A549 (cell line): ENCODE measurements around the gene ABHD8. TPM values are rescaled to one million over a fixed set of nuclear protein-coding genes. Genes with fewer than 3 reads are reported as not detected.

Experiments used
- ATAC-seq, 2 experiments: fragments of 200-7000 bp in 1 of 2; fragments of >200 bp in 1 of 2; cut with Nextera tagmentation in 1 of 2; cut with Tn5 transposase in 1 of 2; 3 replicates each; pipeline versions ENCODE4 v1.8.0 to v1.9.1; 2018 to 2020; ENCODE audit warnings: mild to moderate bottlenecking in 1 of 2, moderate library complexity in 1 of 2
- CTCF ChIA-PET: fragments of 300-600 bp; sonication (Branson Sonifier 250); formaldehyde crosslinking; extraction: SDS; loops from one replicate; lab custom pipeline; 2021; ENCODE audit warnings: antibody characterized with exemption, inconsistent platforms; lab: Yijun Ruan, JAX
- POLR2A ChIA-PET: fragments of 350-600 bp; formaldehyde crosslinking; extraction: SDS; loops from one replicate; lab custom pipeline; 2021; ENCODE audit warnings: antibody characterized with exemption, inconsistent platforms; lab: Yijun Ruan, JAX
- DNase-seq, 2 experiments: peaks; one replicate each; pipeline versions ENCODE4 v3.0.0 to v3.0.0-alpha.2; 2011 to 2016; ENCODE audit warnings: low read depth in 1 of 2, low spot score in 1 of 2
- FAIRE-seq: peaks from 2 replicates; lab custom pipeline; 2011; peaks lifted over from hg19 to GRCh38; lab: Jason Lieb, UNC
- H3K27ac ChIP-seq, 2 experiments: fragments of >200 bp; sonication (Bioruptor Twin); formaldehyde crosslinking; 3 replicates each; pipeline ENCODE4 v1.5.1; 2016 to 2017
- H3K4me1 ChIP-seq: fragments of >200 bp; sonication (Bioruptor Twin); formaldehyde crosslinking; 3 replicates; pipeline ENCODE4 v1.6.1; 2016
- H3K4me2 ChIP-seq: fragments of >200 bp; sonication (Bioruptor Twin); formaldehyde crosslinking; 3 replicates; pipeline ENCODE4 v1.6.1; 2016
- H3K4me3 ChIP-seq: fragments of >200 bp; sonication (Bioruptor Twin); formaldehyde crosslinking; 3 replicates; pipeline ENCODE4 v1.5.1; 2016
- H3K9me3 ChIP-seq: fragments of >200 bp; sonication (Bioruptor Twin); formaldehyde crosslinking; 3 replicates; pipeline ENCODE4 v1.6.1; 2016
- ATOH8 ChIP-seq: fragments of 250-450 bp; sonication (Bioruptor Pico); IDR thresholded peaks from 2 replicates; pipeline ENCODE4 v1.5.0; 2020; ENCODE audit warnings: low read depth, mild to moderate bottlenecking, moderate library complexity
- BCL3 ChIP-seq: fragments of >200 bp; sonication (Bioruptor Twin); formaldehyde crosslinking; IDR thresholded peaks from 3 replicates; pipeline ENCODE4 v1.6.1; 2016
- CEBPB ChIP-seq, 2 experiments: fragments of >200 bp in 1 of 2; sonication (Bioruptor Twin) in 1 of 2; formaldehyde crosslinking in 1 of 2; IDR thresholded peaks; 2 replicates each; pipeline ENCODE4 v1.6.1; 2012 to 2016
- CTCF ChIP-seq: fragments of >200 bp; sonication (Bioruptor Twin); formaldehyde crosslinking; IDR thresholded peaks from 3 replicates; pipeline ENCODE4 v1.5.1; 2016
- FOSL2 ChIP-seq, 2 experiments: fragments of 450-650 bp in 1 of 2; fragments of >200 bp in 1 of 2; sonication (Bioruptor Twin) in 1 of 2; formaldehyde crosslinking; IDR thresholded peaks; 2 replicates each; pipeline versions ENCODE4 v1.5.0 to v1.6.1; 2016 to 2020; ENCODE audit warnings: mild to moderate bottlenecking in 1 of 2, moderate library complexity in 1 of 2
- HDAC2 ChIP-seq: fragments of 200-600 bp; sonication (generic); IDR thresholded peaks from 2 replicates; pipeline ENCODE4 v1.6.1; 2016
- HEYL ChIP-seq: fragments of 250-450 bp; sonication (Bioruptor Pico); IDR thresholded peaks from 2 replicates; pipeline ENCODE4 v1.8.0; 2021; ENCODE audit warnings: mild to moderate bottlenecking, moderate library complexity
- HOXB5 ChIP-seq: fragments of 250-450 bp; sonication (Bioruptor Pico); IDR thresholded peaks from 2 replicates; pipeline ENCODE4 v1.5.0; 2020; ENCODE audit warnings: mild to moderate bottlenecking, moderate library complexity
- JUN ChIP-seq, 2 experiments: fragments of >200 bp; sonication (Bioruptor Twin); formaldehyde crosslinking; IDR thresholded peaks; 2 replicates in 1 of 2; 3 replicates in 1 of 2; pipeline ENCODE4 v1.6.1; 2016 to 2017
- KDM1A ChIP-seq: fragments of 200-600 bp; sonication (generic); IDR thresholded peaks from 2 replicates; pipeline ENCODE4 v1.6.1; 2016; ENCODE audit warnings: low read depth, mild to moderate bottlenecking
- KDM5A ChIP-seq: fragments of 200-600 bp; sonication (generic); IDR thresholded peaks from 2 replicates; pipeline ENCODE4 v1.6.1; 2016; ENCODE audit warnings: antibody characterized with exemption, mild to moderate bottlenecking
- MAX ChIP-seq: IDR thresholded peaks from 2 replicates; pipeline ENCODE4 v1.6.1; 2012
- NPAS2 ChIP-seq: fragments of 250-450 bp; sonication (Bioruptor Pico); IDR thresholded peaks from 2 replicates; pipeline ENCODE4 v1.8.0; 2022; ENCODE audit warnings: mild to moderate bottlenecking, moderate library complexity, borderline replicate concordance
- PHF8 ChIP-seq: fragments of 200-600 bp; sonication (generic); IDR thresholded peaks from 2 replicates; pipeline ENCODE4 v1.6.1; 2016; ENCODE audit warnings: low read depth, mild to moderate bottlenecking, antibody characterized with exemption, moderate library complexity, borderline replicate concordance
- RFX5 ChIP-seq: fragments of 450-650 bp; IDR thresholded peaks from 2 replicates; pipeline ENCODE4 v1.7.1; 2014; ENCODE audit warnings: antibody characterized with exemption, mild to moderate bottlenecking, moderate library complexity
- TFCP2L1 ChIP-seq: fragments of 250-450 bp; sonication (Bioruptor Pico); IDR thresholded peaks from 2 replicates; pipeline ENCODE4 v1.5.0; 2021; ENCODE audit warnings: mild to moderate bottlenecking
- ZFP36 ChIP-seq: fragments of 450-650 bp; IDR thresholded peaks from 2 replicates; pipeline ENCODE4 v1.6.1; 2014; ENCODE audit warnings: borderline replicate concordance; ENCODE audit not compliant: partially characterized antibody
- ZSCAN20 ChIP-seq: fragments of 250-450 bp; sonication (Bioruptor Pico); IDR thresholded peaks from 2 replicates; pipeline ENCODE4 v1.8.0; 2022; ENCODE audit warnings: mild to moderate bottlenecking, moderate library complexity
- WGBS: methylation state at CpG from one replicate; pipeline ENCODE4 v1.1.6; 2017; ENCODE audit errors: missing lambda C conversion rate; 5-methylcytosine and 5-hydroxymethylcytosine counted together
- polyA plus RNA-seq, 4 experiments: library from polyadenylated mRNA; depleted of rRNA in 3 of 4; stranded (reverse); fragments of >200 nt; fragmentation: RNase III in 1 of 4; extraction: RNeasy Plus Mini Kit Qiagen cat#74134 plus additional on column Dnase treatment in 1 of 4; gene quantifications; 2 replicates in 3 of 4; 3 replicates in 1 of 4; pipeline ENCODE4 v1.2.3, GENCODE V29; 2011 to 2017
- TF ChIP-seq, protein P1 (sequence below): fragments of 250-450 bp; sonication (Bioruptor Pico); IDR thresholded peaks from 2 replicates; pipeline ENCODE4 v1.5.0; 2021; ENCODE audit warnings: mild to moderate bottlenecking, moderate library complexity, borderline replicate concordance
- TF ChIP-seq, protein P2 (sequence below): IDR thresholded peaks from 2 replicates; pipeline ENCODE4 v1.6.1; 2012

ABHD8 gene
- polyA plus RNA-seq, 2 of the 4 experiments (the other 2 are of a cell fraction): 2.3 to 4.2 TPM

GRCh38 chr19:17311455-17312188, 8.4 kb upstream of the ABHD8 start:
- 21% methylated on average over 8 of the region's 11 CpGs for WGBS
- TF ChIP-seq JUN (IDR thresholded peaks at IDR 0.05): peak in 1 of 2 experiments; percentile 30; a peak in 1 of 5 replicates
- TF ChIP-seq, protein P1, sequence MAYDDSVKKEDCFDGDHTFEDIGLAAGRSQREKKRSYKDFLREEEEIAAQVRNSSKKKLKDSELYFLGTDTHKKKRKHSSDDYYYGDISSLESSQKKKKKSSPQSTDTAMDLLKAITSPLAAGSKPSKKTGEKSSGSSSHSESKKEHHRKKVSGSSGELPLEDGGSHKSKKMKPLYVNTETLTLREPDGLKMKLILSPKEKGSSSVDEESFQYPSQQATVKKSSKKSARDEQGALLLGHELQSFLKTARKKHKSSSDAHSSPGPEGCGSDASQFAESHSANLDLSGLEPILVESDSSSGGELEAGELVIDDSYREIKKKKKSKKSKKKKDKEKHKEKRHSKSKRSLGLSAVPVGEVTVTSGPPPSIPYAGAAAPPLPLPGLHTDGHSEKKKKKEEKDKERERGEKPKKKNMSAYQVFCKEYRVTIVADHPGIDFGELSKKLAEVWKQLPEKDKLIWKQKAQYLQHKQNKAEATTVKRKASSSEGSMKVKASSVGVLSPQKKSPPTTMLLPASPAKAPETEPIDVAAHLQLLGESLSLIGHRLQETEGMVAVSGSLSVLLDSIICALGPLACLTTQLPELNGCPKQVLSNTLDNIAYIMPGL: no peak
- 0 out of 2 replicates have a peak, but pooled peaks have one; percentile 26 for TF ChIP-seq KDM1A
- peak; percentile 55; the same call in 1 of the 2 replicates for TF ChIP-seq MAX
- no peak for TF ChIP-seq RFX5
- TF ChIP-seq ATOH8 (CRISPR knock-in tag): no peak
- TF ChIP-seq FOSL2 (IDR thresholded peaks at IDR 0.05): no peak
- TF ChIP-seq FOSL2 (CRISPR knock-in tag; IDR thresholded peaks at IDR 0.05): peak; percentile 78
- TF ChIP-seq, all 56 proteins: peak for 4
- Histone ChIP-seq H3K4me2 (peak overlapping the region; percentile 97), H3K27ac (peak overlapping the region; percentile 84 to 94), H3K9me3 (no peaks in the 10 kb centered on the region), H3K4me3 (peak overlapping the region; percentile 32), H3K4me1 (peaks cover 33% of the 10 kb centered on the region)
- DNase-seq (peak; percentile 73 to 85), FAIRE-seq (peak; percentile 82), ATAC-seq (peak; percentile 62 to 70)
- CTCF ChIA-PET: interaction anchor here (0.9 kb wide), 1 partner anchor 9 kb away, joined by 3 read pairs; no protein-coding TSS in a partner anchor
- POLR2A ChIA-PET: interaction anchor here (0.9 to 1.4 kb wide), 3 partner anchors 22 to 652 kb away, joined by 3 to 4 read pairs (median 4); partner anchors contain the start of gene BABAM1

DNA sequence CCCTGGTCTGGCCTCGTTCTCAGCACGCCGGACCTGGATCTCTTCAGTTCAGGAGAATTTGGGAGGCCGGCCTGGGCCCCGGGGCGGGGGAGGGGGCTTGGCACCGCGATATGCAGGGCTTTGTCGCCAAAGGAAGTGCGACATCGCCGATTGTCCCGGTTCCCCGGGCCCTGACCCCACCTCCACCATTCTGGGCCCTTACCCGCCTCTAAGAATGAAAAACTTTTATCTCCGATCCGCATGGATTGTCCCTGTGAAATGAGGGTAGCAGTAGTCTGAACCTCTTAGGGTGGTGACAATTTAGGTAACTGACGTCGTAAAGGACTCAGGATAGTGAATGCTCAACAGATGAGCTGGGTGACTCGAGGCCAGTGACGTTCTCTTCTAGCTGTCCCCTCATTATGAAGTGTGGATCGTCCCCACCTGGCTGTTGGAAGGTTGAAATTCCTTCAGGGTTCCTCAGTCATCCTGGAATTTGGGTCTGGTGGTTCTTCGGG, 6.8 kb upstream of the ABHD8 start:
- DNase-seq (no peak), ATAC-seq (no peak), FAIRE-seq (no peak)
- Histone ChIP-seq H3K4me3 (peak overlapping the region; percentile 65), H3K9me3 (no peaks in the 10 kb centered on the region), H3K27ac (peak overlapping the region; percentile 85 to 94), H3K4me1 (peaks cover 33% of the 10 kb centered on the region), H3K4me2 (peak overlapping the region; percentile 97)
- TF ChIP-seq BCL3 (no peak), JUN (IDR thresholded peaks at IDR 0.05) (0 out of 5 replicates have a peak, but pooled peaks of 1 of the 2 experiments have one; percentile 3)
- POLR2A ChIA-PET: no interaction called here
- CTCF ChIA-PET: interaction anchor here (2.9 to 8.7 kb wide), 2 partner anchors 17 to 23 kb away, joined by 9 to 98 read pairs; no protein-coding TSS in a partner anchor
- WGBS: 3% methylated on average over 14 of the region's 23 CpGs

GRCh38 chr19:17309198-17309964, 6.2 kb upstream of the ABHD8 start, which contains the start of gene DDA1:
TSS of gene DDA1 (plus strand) at chr19:17309563. CDS start at chr19:17309655, 92 bp downstream.
- DNase-seq (peak; percentile 95 to 99), ATAC-seq (peak; percentile 70 to 84), FAIRE-seq (peak; percentile 98)
- no peaks in the 10 kb centered on the region for H3K9me3 ChIP-seq
- peak within 1 kb of the TSS; percentile 97 for H3K4me2 ChIP-seq
- CTCF ChIA-PET: interaction anchor here (1.3 to 8.7 kb wide), 3 partner anchors 16 to 112 kb away, joined by 3 to 98 read pairs (median 9); no protein-coding TSS in a partner anchor
- POLR2A ChIA-PET: interaction anchor here (0.7 to 1.0 kb wide), 6 partner anchors 8 to 63 kb away, joined by 3 to 6 read pairs (median 4); partner anchors contain the start of genes ANO8 and NR2F6
- peaks cover 39% of the 10 kb centered on the region for H3K4me1 ChIP-seq
- WGBS: under 1% methylated on average over 26 of the region's 46 CpGs
- H3K4me3 ChIP-seq: peak within 1 kb of the TSS; percentile 65
- peak within 1 kb of the TSS; percentile 85 to 94 for H3K27ac ChIP-seq
- TF ChIP-seq JUN (IDR thresholded peaks at IDR 0.05) (peak in 1 of 2 experiments; percentile 58; a peak in 2 of 5 replicates), KDM5A (peak; percentile 58; the same call in 1 of the 2 replicates), ZSCAN20 (CRISPR knock-in tag) (no peak), CTCF (no peak), ZFP36 (no peak), NPAS2 (CRISPR knock-in tag) (no peak), HOXB5 (CRISPR knock-in tag) (no peak), MAX (0 out of 2 replicates have a peak, but pooled peaks have one; percentile 20), HEYL (CRISPR knock-in tag) (no peak), HDAC2 (no peak), PHF8 (no peak), TFCP2L1 (CRISPR knock-in tag) (no peak), CEBPB (IDR thresholded peaks at IDR 0.05) (no peak)
- TF ChIP-seq, protein P2, sequence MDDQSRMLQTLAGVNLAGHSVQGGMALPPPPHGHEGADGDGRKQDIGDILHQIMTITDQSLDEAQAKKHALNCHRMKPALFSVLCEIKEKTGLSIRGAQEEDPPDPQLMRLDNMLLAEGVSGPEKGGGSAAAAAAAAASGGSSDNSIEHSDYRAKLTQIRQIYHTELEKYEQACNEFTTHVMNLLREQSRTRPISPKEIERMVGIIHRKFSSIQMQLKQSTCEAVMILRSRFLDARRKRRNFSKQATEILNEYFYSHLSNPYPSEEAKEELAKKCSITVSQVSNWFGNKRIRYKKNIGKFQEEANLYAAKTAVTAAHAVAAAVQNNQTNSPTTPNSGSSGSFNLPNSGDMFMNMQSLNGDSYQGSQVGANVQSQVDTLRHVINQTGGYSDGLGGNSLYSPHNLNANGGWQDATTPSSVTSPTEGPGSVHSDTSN: peak; percentile 85
